CD14-positive monocyte (primary cell): ENCODE data around the gene CDKAL1. TPM values are rescaled to one million over a fixed set of nuclear protein-coding genes. Genes with fewer than 3 reads are reported as not detected.

Source experiments
- DNase-seq, 3 donors: peaks; one replicate each; pipeline ENCODE4 v3.0.0-alpha.2; 2011 to 2022
- H2AFZ ChIP-seq: 2 replicates; pipeline ENCODE4 v1.6.0; 2012; ENCODE audit warnings: mild to moderate bottlenecking, low read depth, low read length, inconsistent platforms; ENCODE audit not compliant: insufficient read depth, poor library complexity, severe bottlenecking
- H3K27ac ChIP-seq, 2 donors: 1 replicate in 1 of 2; 2 replicates in 1 of 2; pipeline ENCODE4 v1.5.1; 2012 to 2013; ENCODE audit warnings: low read length in 2 of 2, control low read depth in 1 of 2, inconsistent platforms in 1 of 2, low read depth in 1 of 2, mild to moderate bottlenecking in 1 of 2
- H3K27me3 ChIP-seq, 2 donors: one replicate each; pipeline versions ENCODE4 v1.6.0 to v1.6.1; 2011 to 2013; ENCODE audit warnings: low read length in 2 of 2; ENCODE audit not compliant: control insufficient read depth in 2 of 2, insufficient read depth in 2 of 2
- H3K36me3 ChIP-seq, 2 donors: replicated peaks in 1 of 2; 1 replicate in 1 of 2; 2 replicates in 1 of 2; pipeline versions ENCODE4 v1.5.1 to v1.6.1; 2012 to 2013; ENCODE audit warnings: low read length in 2 of 2, control low read depth in 1 of 2, inconsistent platforms in 1 of 2, mild to moderate bottlenecking in 1 of 2; ENCODE audit not compliant: insufficient read depth in 2 of 2, control insufficient read depth in 1 of 2
- H3K4me1 ChIP-seq, 2 donors: 1 replicate in 1 of 2; 2 replicates in 1 of 2; pipeline versions ENCODE4 v1.5.1 to v1.6.1; 2012 to 2013; ENCODE audit warnings: low read length in 2 of 2, control low read depth in 1 of 2, inconsistent platforms in 1 of 2, mild to moderate bottlenecking in 1 of 2, moderate library complexity in 1 of 2; ENCODE audit not compliant: insufficient read depth in 2 of 2, control insufficient read depth in 1 of 2
- H3K4me2 ChIP-seq: replicated peaks from 2 replicates; pipeline ENCODE3; 2012; ENCODE audit warnings: low read length, moderate library complexity, mild to moderate bottlenecking; ENCODE audit not compliant: poor library complexity, severe bottlenecking; ENCODE audit errors: extremely low read depth
- H3K4me3 ChIP-seq, 3 experiments: fragments of 200-600 bp in 1 of 3; sonication (generic) in 1 of 3; replicated peaks in 1 of 3; 1 replicate in 2 of 3; 2 replicates in 1 of 3; pipeline ENCODE4 v1.5.1; 2011 to 2013; ENCODE audit warnings: low read length in 3 of 3, mild to moderate bottlenecking in 3 of 3, control low read depth in 2 of 3, low read depth in 2 of 3, inconsistent platforms in 1 of 3, moderate library complexity in 1 of 3
- H3K79me2 ChIP-seq: 2 replicates; pipeline ENCODE4 v1.6.0; 2012; ENCODE audit warnings: mild to moderate bottlenecking, control low read depth, inconsistent platforms, low read length, moderate library complexity; ENCODE audit not compliant: insufficient read depth
- H3K9ac ChIP-seq: 2 replicates; pipeline ENCODE4 v1.6.0; 2017; ENCODE audit warnings: low read length, mild to moderate bottlenecking; ENCODE audit not compliant: insufficient read depth, poor library complexity, severe bottlenecking
- H3K9me3 ChIP-seq, 2 donors: replicated peaks in 1 of 2; 1 replicate in 1 of 2; 2 replicates in 1 of 2; pipeline versions ENCODE4 v1.5.1 to v1.6.1; 2012 to 2013; ENCODE audit warnings: low read length in 2 of 2, control low read depth in 1 of 2; ENCODE audit not compliant: control insufficient read depth in 1 of 2, insufficient read depth in 1 of 2
- H4K20me1 ChIP-seq: 2 replicates; pipeline ENCODE4 v1.6.0; 2012; ENCODE audit warnings: mild to moderate bottlenecking, low read length, control low read depth, moderate library complexity; ENCODE audit not compliant: insufficient read depth
- H3K27ac Mint-ChIP-seq, 7 donors: one replicate each; pipeline ENCODE4 v1.8.0; 2020; ENCODE audit warnings: mild to moderate bottlenecking in 7 of 7, mixed read lengths in 7 of 7, moderate library complexity in 6 of 7, inconsistent platforms in 2 of 7
- H3K27me3 Mint-ChIP-seq, 3 donors: one replicate each; pipeline ENCODE4 v1.8.0; 2021 to 2022; ENCODE audit warnings: low read depth in 3 of 3, mild to moderate bottlenecking in 3 of 3, mixed read lengths in 3 of 3, moderate library complexity in 3 of 3, inconsistent platforms in 1 of 3
- H3K36me3 Mint-ChIP-seq, 2 donors: one replicate each; pipeline ENCODE4 v1.8.0; 2020; ENCODE audit warnings: mixed read lengths in 2 of 2, inconsistent platforms in 1 of 2, mild to moderate bottlenecking in 1 of 2
- H3K4me1 Mint-ChIP-seq: one replicate; pipeline ENCODE4 v1.8.0; 2020; ENCODE audit warnings: mild to moderate bottlenecking, mixed read lengths
- H3K4me3 Mint-ChIP-seq, 2 donors: one replicate each; pipeline ENCODE4 v1.8.0; 2020; ENCODE audit warnings: mild to moderate bottlenecking in 2 of 2, mixed read lengths in 2 of 2, moderate library complexity in 1 of 2
- H3K9me3 Mint-ChIP-seq, 7 donors: one replicate each; pipeline ENCODE4 v1.8.0; 2020 to 2022; ENCODE audit warnings: mixed read lengths in 7 of 7, mild to moderate bottlenecking in 6 of 7, moderate library complexity in 6 of 7, inconsistent platforms in 2 of 7
- CTCF ChIP-seq: fragments of 200-600 bp; IDR thresholded peaks from one replicate; pipeline ENCODE4 v1.8.0; 2022; ENCODE audit warnings: antibody characterized with exemption, mild to moderate bottlenecking
- WGBS: methylation state at CpG from one replicate; pipeline ENCODE4 v1.1.5; 2013; ENCODE audit warnings: missing lambda C conversion rate; ENCODE audit not compliant: insufficient coverage; 5-methylcytosine and 5-hydroxymethylcytosine counted together
- intact Hi-C, 2 donors: fragments of 100-400 bp; cut with micrococcal nuclease; formaldehyde crosslinking; loops; one replicate each; pipeline versions ENCODE4 v1.15.0 to v1.15.1; 2023
- polyA plus RNA-seq, 3 donors: library from polyadenylated mRNA; depleted of rRNA in 1 of 3; unstranded in 2 of 3; stranded (reverse) in 1 of 3; fragments of 300-500 nt in 2 of 3; fragments of >200 nt in 1 of 3; fragmentation: Illumina TruSeq in 2 of 3; gene quantifications; 1 replicate in 2 of 3; 2 replicates in 1 of 3; pipeline ENCODE4 v1.2.3, GENCODE V29; 2012 to 2021

The CDKAL1 gene
- polyA plus RNA-seq, 3 donors, result 3.2 to 12.4 (median 8.3) TPM

GRCh38 chr6:20952699-20953474 is 418.6 kb downstream of the CDKAL1 start:
- H3K27me3 ChIP-seq, result no peaks in the 10 kb centered on the region
- no peak overlapping the region for H2AFZ ChIP-seq
- no peaks in the 10 kb centered on the region for H3K9me3 ChIP-seq
- H3K27me3 Mint-ChIP-seq, result no peaks in the 10 kb centered on the region
- no peak overlapping the region for H3K9ac ChIP-seq
- no peak overlapping the region for H3K4me2 ChIP-seq
- DNase-seq, result no peak
- H3K4me3 ChIP-seq, result no peak overlapping the region
- H3K36me3 Mint-ChIP-seq, result peaks cover 8 to 12% of the 10 kb centered on the region in 2 donors
- peaks cover 0 to 5% (median 0%) of the 10 kb centered on the region in 7 donors for H3K9me3 Mint-ChIP-seq
- no peak for TF ChIP-seq CTCF
- no peaks in the 10 kb centered on the region for H3K4me1 ChIP-seq
- no peak overlapping the region for H3K4me3 Mint-ChIP-seq
- no peak overlapping the region for H3K27ac Mint-ChIP-seq
- H4K20me1 ChIP-seq, result no peaks in the 10 kb centered on the region
- 100% methylated on average over 2 of the region's 5 CpGs for WGBS
- H3K27ac ChIP-seq, result no peak overlapping the region
- H3K4me1 Mint-ChIP-seq, result peaks cover 3% of the 10 kb centered on the region
- intact Hi-C loops, result no loop called here
- no peaks in the 10 kb centered on the region for H3K79me2 ChIP-seq
- peaks cover 0 to 2% of the 10 kb centered on the region in 2 donors for H3K36me3 ChIP-seq

- H3K9me3 ChIP-seq, result no peaks in the 10 kb centered on the region
Observed at GRCh38 chr6:20954315-20954714, 420.1 kb downstream of the CDKAL1 start.

More at GRCh38 chr6:20954315-20954714, 420.1 kb downstream of the CDKAL1 start:
- peaks cover 0 to 2% of the 10 kb centered on the region in 2 donors for H3K36me3 ChIP-seq
- intact Hi-C loops, result no loop called here
- peaks cover 3% of the 10 kb centered on the region for H3K4me1 Mint-ChIP-seq
- no peaks in the 10 kb centered on the region for H3K4me1 ChIP-seq
- no CpG with 5 or more reads among the region's 2 CpGs for WGBS
- H3K4me2 ChIP-seq, result no peak overlapping the region
- H3K4me3 Mint-ChIP-seq, result no peak overlapping the region
- TF ChIP-seq CTCF, result no peak
- no peaks in the 10 kb centered on the region for H3K79me2 ChIP-seq
- H4K20me1 ChIP-seq, result no peaks in the 10 kb centered on the region
- no peak overlapping the region for H3K27ac Mint-ChIP-seq
- peaks cover 8 to 17% of the 10 kb centered on the region in 2 donors for H3K36me3 Mint-ChIP-seq
- no peak overlapping the region for H3K27ac ChIP-seq
- no peaks in the 10 kb centered on the region for H3K27me3 ChIP-seq
- no peak for DNase-seq
- no peak overlapping the region for H3K4me3 ChIP-seq
- peaks cover 0 to 5% (median 0%) of the 10 kb centered on the region in 7 donors for H3K9me3 Mint-ChIP-seq
- no peaks in the 10 kb centered on the region for H3K27me3 Mint-ChIP-seq
- no peak overlapping the region for H3K9ac ChIP-seq
- H2AFZ ChIP-seq, result no peak overlapping the region
